K562 (cell line): ENCODE data around the gene DNAH3. TPM values are rescaled to one million over a fixed set of nuclear protein-coding genes. Genes with fewer than 3 reads are reported as not detected.

Source experiments
- ATAC-seq: fragments of 200-7000 bp; cut with Tn5 transposase; 3 replicates; pipeline ENCODE4 v1.9.1; 2020; ENCODE audit warnings: moderate library complexity
- BruUV-seq: library from RNA; stranded (reverse); fragments of 400-500 nt; replicated peaks from 2 replicates; lab custom pipeline; 2021; lab: Mats Ljungman, UMichigan
- CTCF ChIA-PET: fragments of 300-600 bp; formaldehyde crosslinking; extraction: SDS; loops from one replicate; lab custom pipeline; 2021; ENCODE audit warnings: low intra/inter-chr PET ratio; lab: Yijun Ruan, JAX
- POLR2A ChIA-PET: fragments of 300-600, 350-650 bp; sonication (Branson Sonifier 250); formaldehyde crosslinking; extraction: SDS; loops from one replicate; lab custom pipeline; 2021; ENCODE audit warnings: antibody characterized with exemption, inconsistent platforms; lab: Yijun Ruan, JAX
- DNase-seq, 4 experiments: peaks; one replicate each; pipeline versions ENCODE4 v3.0.0 to v3.0.0-alpha.2; 2011 to 2018; ENCODE audit warnings: low spot score in 3 of 4, mixed read lengths in 3 of 4; ENCODE audit errors: extremely low read depth in 1 of 4
- FAIRE-seq: peaks from 2 replicates; lab custom pipeline; 2011; peaks lifted over from hg19 to GRCh38; lab: Jason Lieb, UNC
- H2AFZ ChIP-seq: 2 replicates; pipeline ENCODE4 v1.6.0; 2011; ENCODE audit warnings: low read depth, low read length, control low read depth, inconsistent platforms
- H3K27ac ChIP-seq: fragments of 200-600 bp; 3 replicates; pipeline ENCODE4 v1.8.0; 2011; ENCODE audit warnings: low read depth, mild to moderate bottlenecking, control low read depth, inconsistent platforms, low read length, moderate library complexity, mixed read lengths; ENCODE audit errors: extremely low read depth
- H3K27me3 ChIP-seq, 2 experiments: fragments of 300-600 bp in 1 of 2; 2 replicates in 1 of 2; 3 replicates in 1 of 2; pipeline versions ENCODE4 v1.6.0 to v1.8.0; 2011; ENCODE audit warnings: inconsistent platforms in 2 of 2, low read length in 2 of 2, mild to moderate bottlenecking in 1 of 2, mixed read lengths in 1 of 2, moderate library complexity in 1 of 2; ENCODE audit not compliant: control insufficient read depth in 2 of 2, insufficient read depth in 2 of 2
- H3K36me3 ChIP-seq: fragments of 300-600 bp; 3 replicates; pipeline ENCODE4 v1.8.0; 2011; ENCODE audit warnings: mild to moderate bottlenecking, low read length, inconsistent platforms; ENCODE audit not compliant: control insufficient read depth, insufficient read depth
- H3K4me1 ChIP-seq, 2 experiments: fragments of 200-600 bp in 1 of 2; replicated peaks in 1 of 2; 2 replicates in 1 of 2; 3 replicates in 1 of 2; pipeline versions ENCODE4 v1.5.1 to v1.8.0; 2011; ENCODE audit warnings: inconsistent platforms in 2 of 2, low read length in 2 of 2, mild to moderate bottlenecking in 1 of 2, mixed read lengths in 1 of 2, moderate library complexity in 1 of 2; ENCODE audit not compliant: control insufficient read depth in 2 of 2, insufficient read depth in 2 of 2
- H3K4me2 ChIP-seq: 2 replicates; pipeline ENCODE4 v1.6.1; 2011; ENCODE audit warnings: low read length, control low read depth, inconsistent platforms, mixed read lengths; ENCODE audit not compliant: insufficient read depth
- H3K4me3 ChIP-seq: fragments of 200-600 bp; sonication (generic), shearing (Covaris generic); 2 replicates; pipeline ENCODE4 v1.5.1; 2016; ENCODE audit warnings: control low read depth, inconsistent platforms
- H3K79me2 ChIP-seq: fragments of 200-600 bp; 3 replicates; pipeline ENCODE4 v1.8.0; 2011; ENCODE audit warnings: low read length, inconsistent platforms; ENCODE audit not compliant: control insufficient read depth, insufficient read depth
- H3K9ac ChIP-seq, 2 experiments: 2 replicates each; pipeline versions ENCODE4 v1.6.0 to v1.6.1; 2011; ENCODE audit warnings: low read depth in 2 of 2, low read length in 2 of 2, control low read depth in 1 of 2, inconsistent platforms in 1 of 2, mild to moderate bottlenecking in 1 of 2, mixed read lengths in 1 of 2; ENCODE audit not compliant: insufficient read depth in 1 of 2
- H3K9me1 ChIP-seq: one replicate; pipeline ENCODE4 v1.6.0; 2011; ENCODE audit warnings: inconsistent platforms, mild to moderate bottlenecking, low read length, moderate library complexity; ENCODE audit not compliant: control insufficient read depth, insufficient read depth
- H3K9me3 ChIP-seq: replicated peaks from 2 replicates; pipeline ENCODE4 v1.5.1; 2011; ENCODE audit warnings: low read depth, low read length, inconsistent platforms; ENCODE audit not compliant: control insufficient read depth, insufficient read depth
- H4K20me1 ChIP-seq: replicated peaks from 2 replicates; pipeline ENCODE4 v1.6.1; 2011; ENCODE audit warnings: low read length, inconsistent platforms, mixed read lengths; ENCODE audit not compliant: control insufficient read depth, insufficient read depth
- HDAC2 ChIP-seq: fragments of 450-650 bp; IDR thresholded peaks from 2 replicates; pipeline ENCODE4 v1.6.1; 2016; ENCODE audit warnings: mild to moderate bottlenecking
- PYGO2 ChIP-seq: fragments of 450-650 bp; IDR thresholded peaks from 2 replicates; pipeline ENCODE4 v1.6.1; 2016; ENCODE audit warnings: mild to moderate bottlenecking, missing genetic modification characterization, moderate library complexity, missing compliant biosample characterization
- ZBTB17 ChIP-seq: fragments of 450-650 bp; formaldehyde crosslinking; IDR thresholded peaks from 2 replicates; pipeline ENCODE4 v1.4.0; 2020; ENCODE audit warnings: mild to moderate bottlenecking
- ZNF311 ChIP-seq: fragments of 250-450 bp; sonication (Bioruptor Pico); IDR thresholded peaks from 2 replicates; pipeline ENCODE4 v1.4.0; 2020; ENCODE audit warnings: mild to moderate bottlenecking, moderate library complexity
- WGBS: fragments of 100-300 bp; shearing (Covaris generic); methylation state at CpG from one replicate; pipeline ENCODE4 v1.1.6; 2016; ENCODE audit warnings: low coverage, mixed read lengths; ENCODE audit not compliant: insufficient coverage; ENCODE audit errors: missing lambda C conversion rate; 5-methylcytosine and 5-hydroxymethylcytosine counted together
- in situ Hi-C: fragments of 300-500 bp; cut with MboI; formaldehyde crosslinking; loops from 4 replicates; pipeline ENCODE4 v1.15.0; 2018; ENCODE audit warnings: inconsistent platforms, mixed read lengths
- intact Hi-C: fragments of 100-400 bp; cut with micrococcal nuclease; formaldehyde crosslinking; loops from 2 replicates; pipeline ENCODE4 v1.14.2; 2022
- polyA plus RNA-seq, 8 experiments: library from polyadenylated mRNA; depleted of rRNA in 4 of 8; stranded (reverse) in 5 of 8; unstranded in 3 of 8; fragments of >200 nt; fragmentation: Nextera tagmentation in 2 of 8; fragmentation: Illumina TruSeq in 1 of 8; extraction: Ambion mirVana in 2 of 8; extraction: Trizol in 1 of 8; gene quantifications; 2 replicates each; pipeline versions ENCODE4 v1.2.1 to v1.2.3, GENCODE V29; 2011 to 2014; ENCODE audit warnings: inconsistent platforms in 1 of 8, missing spikeins in 1 of 8
- total RNA-seq, 7 experiments: library from RNA; depleted of rRNA in 6 of 7; stranded (reverse); fragments of >200 nt in 6 of 7; fragmentation: Illumina TruSeq in 2 of 7; extraction: Trizol in 2 of 7; gene quantifications; 2 replicates each; pipeline versions ENCODE4 v1.2.1 to v1.2.3, GENCODE V29; 2011 to 2021; ENCODE audit warnings: low replicate concordance in 1 of 7
- TF ChIP-seq, protein P1 (sequence below): fragments of 250-450 bp; sonication (Bioruptor Pico); IDR thresholded peaks from 2 replicates; pipeline ENCODE4 v1.8.0; 2022; ENCODE audit warnings: inconsistent platforms
- TF ChIP-seq, protein P2 (sequence below), 2 experiments: fragments of 450-650 bp; formaldehyde crosslinking in 1 of 2; IDR thresholded peaks; 2 replicates each; pipeline versions ENCODE4 v1.4.0 to v1.6.1; 2014 to 2020; ENCODE audit warnings: mild to moderate bottlenecking in 2 of 2, borderline replicate concordance in 1 of 2, low read depth in 1 of 2

Gene DNAH3
- total and polyA plus RNA-seq, 9 of the 15 experiments (the other 6 are each of a cell fraction or from before 2014, with no cell fraction given), result 0.32 to 0.84 (median 0.44) TPM

DNA sequence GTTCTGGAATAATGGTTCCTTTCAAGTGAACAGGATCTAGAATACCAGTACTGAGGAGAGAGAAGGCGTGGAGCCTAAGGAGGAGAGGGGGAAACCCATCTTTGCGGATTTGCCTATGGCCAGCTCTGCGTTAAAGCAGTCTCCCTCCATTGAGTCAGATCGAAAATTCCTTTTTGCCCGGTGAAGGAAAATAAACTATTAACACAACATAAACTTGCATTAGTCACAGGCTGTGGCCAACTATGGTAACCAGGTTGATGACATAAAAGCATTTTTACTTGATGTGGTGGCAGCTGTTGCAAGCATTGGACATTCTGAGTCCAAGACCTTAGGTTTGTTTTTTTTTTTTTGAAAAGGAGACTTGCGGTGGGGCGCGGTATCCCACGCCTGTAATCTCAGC lies 16.7 kb upstream of the DNAH3 start (continued):
- no peak for TF ChIP-seq HDAC2
- TF ChIP-seq ZNF311 (CRISPR knock-in tag), result no peak
- TF ChIP-seq, protein P1, sequence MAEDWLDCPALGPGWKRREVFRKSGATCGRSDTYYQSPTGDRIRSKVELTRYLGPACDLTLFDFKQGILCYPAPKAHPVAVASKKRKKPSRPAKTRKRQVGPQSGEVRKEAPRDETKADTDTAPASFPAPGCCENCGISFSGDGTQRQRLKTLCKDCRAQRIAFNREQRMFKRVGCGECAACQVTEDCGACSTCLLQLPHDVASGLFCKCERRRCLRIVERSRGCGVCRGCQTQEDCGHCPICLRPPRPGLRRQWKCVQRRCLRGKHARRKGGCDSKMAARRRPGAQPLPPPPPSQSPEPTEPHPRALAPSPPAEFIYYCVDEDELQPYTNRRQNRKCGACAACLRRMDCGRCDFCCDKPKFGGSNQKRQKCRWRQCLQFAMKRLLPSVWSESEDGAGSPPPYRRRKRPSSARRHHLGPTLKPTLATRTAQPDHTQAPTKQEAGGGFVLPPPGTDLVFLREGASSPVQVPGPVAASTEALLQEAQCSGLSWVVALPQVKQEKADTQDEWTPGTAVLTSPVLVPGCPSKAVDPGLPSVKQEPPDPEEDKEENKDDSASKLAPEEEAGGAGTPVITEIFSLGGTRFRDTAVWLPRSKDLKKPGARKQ, result no peak
- no peak for TF ChIP-seq ZBTB17 (CRISPR knock-in tag)
- TF ChIP-seq PYGO2 (tag), result no peak

DNA sequence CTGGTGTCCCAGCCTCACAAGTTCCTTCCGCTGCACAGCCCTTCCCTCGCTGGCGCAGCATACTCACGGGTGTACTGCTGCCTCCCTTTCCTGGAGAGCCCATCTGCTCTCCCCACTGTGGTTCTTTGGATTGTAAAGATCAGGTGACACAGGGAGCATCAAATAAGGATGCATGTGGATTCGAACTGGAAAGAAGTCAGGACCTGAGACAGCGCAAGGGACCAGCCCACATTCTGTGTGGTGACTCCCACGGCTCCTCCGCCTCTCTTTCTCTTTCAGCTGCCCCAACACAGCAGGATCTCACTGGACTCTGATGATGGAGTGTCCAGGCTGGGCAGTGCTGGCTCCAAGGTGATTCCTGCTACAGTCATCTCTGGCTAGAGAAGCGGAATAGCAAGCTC lies 15.9 kb upstream of the DNAH3 start:
- FAIRE-seq, result no peak
- Histone ChIP-seq H3K27ac (no peak overlapping the region), H3K4me3 (no peak overlapping the region), H3K4me1 (peaks cover 0 to 7% of the 10 kb centered on the region in 2 experiments; a peak in 2 of 5 replicates), H3K4me2 (no peak overlapping the region), H3K9me3 (no peaks in the 10 kb centered on the region), H3K27me3 (no peaks in the 10 kb centered on the region), H3K36me3 (peaks cover 33% of the 10 kb centered on the region), H4K20me1 (no peaks in the 10 kb centered on the region), H3K9me1 (peaks cover 3% of the 10 kb centered on the region), H3K9ac (no peak overlapping the region), H2AFZ (no peak overlapping the region), H3K79me2 (no peaks in the 10 kb centered on the region)
- ChIA-PET POLR2A (interaction anchor here (0.6 kb wide), 1 partner anchor 654 kb away, joined by 3 read pairs; no protein-coding TSS in a partner anchor), CTCF (no interaction called here)
- peak; percentile 46; the same call in 2 of the 3 replicates for ATAC-seq
- intact Hi-C loops (no loop called here), in situ Hi-C loops (no loop called here)
- DNase-seq, result peak in 1 of 4 experiments; percentile 13
- 72% methylated on average over 7 of the region's 9 CpGs for WGBS
- no TSS peak for BruUV-seq
- TF ChIP-seq, protein P2, sequence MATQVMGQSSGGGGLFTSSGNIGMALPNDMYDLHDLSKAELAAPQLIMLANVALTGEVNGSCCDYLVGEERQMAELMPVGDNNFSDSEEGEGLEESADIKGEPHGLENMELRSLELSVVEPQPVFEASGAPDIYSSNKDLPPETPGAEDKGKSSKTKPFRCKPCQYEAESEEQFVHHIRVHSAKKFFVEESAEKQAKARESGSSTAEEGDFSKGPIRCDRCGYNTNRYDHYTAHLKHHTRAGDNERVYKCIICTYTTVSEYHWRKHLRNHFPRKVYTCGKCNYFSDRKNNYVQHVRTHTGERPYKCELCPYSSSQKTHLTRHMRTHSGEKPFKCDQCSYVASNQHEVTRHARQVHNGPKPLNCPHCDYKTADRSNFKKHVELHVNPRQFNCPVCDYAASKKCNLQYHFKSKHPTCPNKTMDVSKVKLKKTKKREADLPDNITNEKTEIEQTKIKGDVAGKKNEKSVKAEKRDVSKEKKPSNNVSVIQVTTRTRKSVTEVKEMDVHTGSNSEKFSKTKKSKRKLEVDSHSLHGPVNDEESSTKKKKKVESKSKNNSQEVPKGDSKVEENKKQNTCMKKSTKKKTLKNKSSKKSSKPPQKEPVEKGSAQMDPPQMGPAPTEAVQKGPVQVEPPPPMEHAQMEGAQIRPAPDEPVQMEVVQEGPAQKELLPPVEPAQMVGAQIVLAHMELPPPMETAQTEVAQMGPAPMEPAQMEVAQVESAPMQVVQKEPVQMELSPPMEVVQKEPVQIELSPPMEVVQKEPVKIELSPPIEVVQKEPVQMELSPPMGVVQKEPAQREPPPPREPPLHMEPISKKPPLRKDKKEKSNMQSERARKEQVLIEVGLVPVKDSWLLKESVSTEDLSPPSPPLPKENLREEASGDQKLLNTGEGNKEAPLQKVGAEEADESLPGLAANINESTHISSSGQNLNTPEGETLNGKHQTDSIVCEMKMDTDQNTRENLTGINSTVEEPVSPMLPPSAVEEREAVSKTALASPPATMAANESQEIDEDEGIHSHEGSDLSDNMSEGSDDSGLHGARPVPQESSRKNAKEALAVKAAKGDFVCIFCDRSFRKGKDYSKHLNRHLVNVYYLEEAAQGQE (IDR thresholded peaks at IDR 0.05; ENCODE audit: borderline replicate concordance), result peak; percentile 91
- TF ChIP-seq, protein P2 (CRISPR knock-in tag; IDR thresholded peaks at IDR 0.05; ENCODE audit: low read depth), result no peak
